Activated naive CD4-positive, alpha-beta T cell treated with anti-CD3 and anti-CD28 coated beads for 36 hours (primary cell): ENCODE data around the gene STYXL1. TPM values are rescaled to one million over a fixed set of nuclear protein-coding genes. Genes with fewer than 3 reads are reported as not detected.

ENCODE experiments used
- CTCF ChIA-PET: fragments of 350-600 bp; sonication (Branson Sonifier 250); formaldehyde crosslinking; loops from one replicate; lab custom pipeline; 2021; ENCODE audit warnings: antibody characterized with exemption; lab: Charles Lee
- DNase-seq: peaks from one replicate; pipeline ENCODE4 v3.0.0-alpha.2; 2020
- H3K27ac Mint-ChIP-seq: one replicate; pipeline ENCODE4 v1.8.0; 2021; ENCODE audit warnings: mild to moderate bottlenecking, mixed read lengths
- H3K27me3 Mint-ChIP-seq: one replicate; pipeline ENCODE4 v1.8.0; 2021; ENCODE audit warnings: low read depth, mixed read lengths
- H3K36me3 Mint-ChIP-seq: one replicate; pipeline ENCODE4 v1.8.0; 2021; ENCODE audit warnings: low read depth, mixed read lengths
- H3K4me1 Mint-ChIP-seq: one replicate; pipeline ENCODE4 v1.8.0; 2021; ENCODE audit warnings: low read depth, mixed read lengths
- H3K4me3 Mint-ChIP-seq: one replicate; pipeline ENCODE4 v1.8.0; 2021; ENCODE audit warnings: mild to moderate bottlenecking, moderate library complexity, mixed read lengths
- H3K9me3 Mint-ChIP-seq: one replicate; pipeline ENCODE4 v1.8.0; 2021; ENCODE audit warnings: mixed read lengths
- intact Hi-C: fragments of 100-400 bp; cut with micrococcal nuclease; formaldehyde crosslinking; loops from one replicate; pipeline ENCODE4 v1.15.1; 2023
- total RNA-seq, 2 experiments: library from RNA; stranded (reverse); gene quantifications; one replicate each; pipeline ENCODE4 v1.2.3, GENCODE V29; 2021

STYXL1 gene
- total RNA-seq, 2 experiments from 2014 or later, result 27.6 to 28.1 TPM

DNA sequence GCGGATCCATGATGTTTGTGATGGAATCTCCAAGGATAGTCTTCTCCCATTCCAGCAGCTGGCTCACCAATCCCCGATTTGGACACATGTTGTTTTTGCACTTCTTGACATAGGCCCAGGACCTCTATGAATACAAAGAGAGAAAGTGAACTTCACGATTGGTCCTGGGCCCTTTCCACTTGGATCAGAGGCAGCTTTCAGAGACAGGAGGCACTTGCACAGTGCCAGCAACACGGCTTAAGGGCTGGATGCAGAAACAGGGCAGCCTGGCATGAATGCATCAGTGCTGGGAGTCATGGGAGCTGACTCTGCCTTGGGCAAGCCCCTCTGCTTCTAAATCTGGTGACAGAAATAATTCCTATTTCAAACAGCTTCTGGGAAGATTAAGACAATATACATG lies 51.3 kb downstream of the STYXL1 start:
- H3K36me3 Mint-ChIP-seq, result peaks cover 2% of the 10 kb centered on the region
- H3K4me3 Mint-ChIP-seq, result no peak overlapping the region
- CTCF ChIA-PET, result interaction anchor here (0.8 kb wide), 1 partner anchor 48 kb away, joined by 3 read pairs; no protein-coding TSS in a partner anchor
- H3K27me3 Mint-ChIP-seq, result no peaks in the 10 kb centered on the region
- peaks cover 13% of the 10 kb centered on the region for H3K4me1 Mint-ChIP-seq
- DNase-seq, result no peak
- intact Hi-C loops, result loop anchor here (10.0 kb wide), 1 partner anchor 238 kb away; no protein-coding TSS in a partner anchor
- no peaks in the 10 kb centered on the region for H3K9me3 Mint-ChIP-seq
- no peak overlapping the region for H3K27ac Mint-ChIP-seq

GRCh38 chr7:75995996-75996395 lies 51.8 kb downstream of the STYXL1 start:
- peak overlapping the region; percentile 22 for H3K27ac Mint-ChIP-seq
- H3K9me3 Mint-ChIP-seq, result no peaks in the 10 kb centered on the region
- H3K4me1 Mint-ChIP-seq, result peaks cover 13% of the 10 kb centered on the region
- H3K27me3 Mint-ChIP-seq, result no peaks in the 10 kb centered on the region
- H3K36me3 Mint-ChIP-seq, result peaks cover 1% of the 10 kb centered on the region
- H3K4me3 Mint-ChIP-seq, result peak overlapping the region; percentile 3
- CTCF ChIA-PET, result interaction anchor here (1.5 kb wide), 1 partner anchor 129 kb away, joined by 6 read pairs; no protein-coding TSS in a partner anchor
- intact Hi-C loops, result loop anchor here (2.0 to 10.0 kb wide), 2 partner anchors 239 to 257 kb away; partner anchors contain the start of gene HIP1
- no peak for DNase-seq

GRCh38 chr7:75995052-75995471 lies 52.7 kb downstream of the STYXL1 start:
- H3K27ac Mint-ChIP-seq, result no peak overlapping the region
- no peaks in the 10 kb centered on the region for H3K27me3 Mint-ChIP-seq
- CTCF ChIA-PET, result interaction anchor here (1.3 to 1.5 kb wide), 2 partner anchors 25 to 128 kb away, joined by 4 to 6 read pairs; no protein-coding TSS in a partner anchor
- intact Hi-C loops, result loop anchor here (2.0 to 10.0 kb wide), 2 partner anchors 240 to 256 kb away; partner anchors contain the start of gene HIP1
- H3K36me3 Mint-ChIP-seq, result peaks cover 1% of the 10 kb centered on the region
- H3K4me1 Mint-ChIP-seq, result peaks cover 17% of the 10 kb centered on the region
- DNase-seq, result no peak
- H3K4me3 Mint-ChIP-seq, result peak overlapping the region; percentile 64
- H3K9me3 Mint-ChIP-seq, result no peaks in the 10 kb centered on the region

- H3K9me3 Mint-ChIP-seq, result no peaks in the 10 kb centered on the region
- intact Hi-C loops, result loop anchor here (1.0 to 10.0 kb wide), 5 partner anchors 15 to 256 kb away; partner anchors contain the start of genes HIP1 and POR
- CTCF ChIA-PET, result interaction anchor here (1.3 to 1.5 kb wide), 2 partner anchors 26 to 128 kb away, joined by 4 to 6 read pairs; no protein-coding TSS in a partner anchor
- peaks cover 1% of the 10 kb centered on the region for H3K36me3 Mint-ChIP-seq
- no peak within 1 kb of the TSS for H3K27ac Mint-ChIP-seq
- H3K4me1 Mint-ChIP-seq, result peaks cover 23% of the 10 kb centered on the region
- no peaks in the 10 kb centered on the region for H3K27me3 Mint-ChIP-seq
- peak; percentile 94 for DNase-seq
- H3K4me3 Mint-ChIP-seq, result peak within 1 kb of the TSS; percentile 64
Observed at GRCh38 chr7:75994388-75995051, 53.3 kb downstream of the STYXL1 start, which contains the start of gene TMEM120A. TSS of gene TMEM120A (minus strand) at chr7:75994595. CDS start at chr7:75994570, 25 bp downstream.

DNA sequence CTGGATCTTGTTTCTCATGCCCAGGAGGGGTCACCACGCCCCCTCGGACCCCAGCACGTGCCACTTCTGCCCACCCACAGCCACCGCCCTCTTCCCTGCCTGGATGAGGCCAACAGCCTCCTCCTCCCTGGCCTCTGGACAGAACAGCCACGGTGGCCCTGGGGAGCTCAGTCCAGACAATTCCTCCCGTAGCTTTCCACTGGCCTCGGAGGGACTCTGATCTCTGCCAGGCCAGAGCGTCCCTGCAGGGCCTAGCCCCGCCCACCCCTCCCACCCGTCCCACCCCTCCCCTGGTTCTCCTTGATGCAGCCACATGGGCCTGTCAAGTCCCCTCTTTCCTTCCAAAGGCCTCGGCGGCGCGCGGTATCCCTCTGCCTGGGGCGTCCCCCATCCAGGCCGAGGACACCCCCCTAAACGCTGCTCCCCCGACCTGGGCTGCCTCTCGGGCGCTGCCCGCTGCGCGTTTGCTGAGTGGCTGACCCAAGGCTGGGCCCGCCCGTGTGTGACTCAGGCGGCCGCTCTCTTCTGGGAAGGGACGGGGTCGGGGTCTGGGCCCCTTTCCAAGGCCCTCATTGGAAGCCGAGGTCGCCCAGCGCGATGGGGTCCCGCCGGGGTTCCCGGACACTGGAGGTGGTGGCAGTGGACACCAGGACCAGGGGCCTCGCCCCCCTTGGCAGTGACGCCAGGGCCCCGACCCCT lies 54.0 kb downstream of the STYXL1 start:
- Mint-ChIP-seq H3K4me3 (peak overlapping the region; percentile 64), H3K4me1 (peaks cover 25% of the 10 kb centered on the region), H3K9me3 (no peaks in the 10 kb centered on the region), H3K27me3 (no peaks in the 10 kb centered on the region), H3K36me3 (peaks cover 1% of the 10 kb centered on the region), H3K27ac (no peak overlapping the region)
- intact Hi-C loops, result loop anchor here (1.0 to 10.0 kb wide), 5 partner anchors 15 to 255 kb away; partner anchors contain the start of genes HIP1 and POR
- no peak for DNase-seq
- CTCF ChIA-PET, result interaction anchor here (1.0 to 2.5 kb wide), 2 partner anchors 26 to 294 kb away, joined by 3 to 5 read pairs; no protein-coding TSS in a partner anchor

DNA sequence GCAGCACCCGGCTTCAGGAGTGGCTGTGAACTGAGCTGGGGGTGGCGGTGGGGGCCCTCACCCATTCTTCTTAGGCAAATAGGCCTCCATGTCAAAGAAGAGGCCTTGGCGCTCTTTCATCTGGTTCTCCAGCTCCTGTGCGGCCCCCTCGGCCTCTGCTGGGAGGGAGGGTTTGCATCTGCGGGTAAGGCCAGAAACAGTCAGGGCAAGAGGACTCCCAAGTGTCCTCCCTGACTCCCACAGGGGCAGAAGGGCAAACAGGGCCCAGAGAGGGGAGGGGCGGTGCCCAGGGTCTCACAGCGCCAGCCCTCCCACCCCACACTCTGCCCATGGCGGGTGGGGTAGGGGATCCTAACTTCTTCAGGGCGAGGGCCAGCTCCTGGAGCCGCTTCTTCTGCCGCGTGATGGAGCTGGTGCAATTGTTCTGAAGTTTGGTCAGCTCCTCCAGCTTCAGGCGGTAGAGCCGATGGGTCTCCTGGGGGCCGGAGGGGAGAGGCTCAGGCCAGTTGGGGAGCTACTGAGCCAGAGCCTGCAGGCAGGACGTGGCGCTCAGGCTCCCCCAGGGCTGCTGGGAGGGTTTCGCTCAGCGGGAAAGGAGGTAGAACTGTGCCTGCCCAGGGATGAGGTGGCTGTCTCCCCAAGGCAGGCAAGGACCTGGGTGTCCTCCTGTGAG lies 55.6 kb downstream of the STYXL1 start:
- no peak for DNase-seq
- no peak overlapping the region for H3K27ac Mint-ChIP-seq
- H3K36me3 Mint-ChIP-seq, result peaks cover 2% of the 10 kb centered on the region
- no peak overlapping the region for H3K4me3 Mint-ChIP-seq
- CTCF ChIA-PET, result interaction anchor here (0.7 to 2.5 kb wide), 2 partner anchors 28 to 157 kb away, joined by 3 to 5 read pairs; no protein-coding TSS in a partner anchor
- intact Hi-C loops, result loop anchor here (5.0 to 10.0 kb wide), 2 partner anchors 75 to 243 kb away; partner anchors contain the start of gene POR
- peaks cover 23% of the 10 kb centered on the region for H3K4me1 Mint-ChIP-seq
- H3K9me3 Mint-ChIP-seq, result no peaks in the 10 kb centered on the region
- no peaks in the 10 kb centered on the region for H3K27me3 Mint-ChIP-seq

- CTCF ChIA-PET, result interaction anchor here (2.5 kb wide), 1 partner anchor 29 kb away, joined by 5 read pairs; no protein-coding TSS in a partner anchor
- H3K36me3 Mint-ChIP-seq, result peaks cover 3% of the 10 kb centered on the region
- no peak for DNase-seq
- H3K4me1 Mint-ChIP-seq, result peaks cover 19% of the 10 kb centered on the region
- no peaks in the 10 kb centered on the region for H3K27me3 Mint-ChIP-seq
- no peaks in the 10 kb centered on the region for H3K9me3 Mint-ChIP-seq
- H3K27ac Mint-ChIP-seq, result no peak overlapping the region
- intact Hi-C loops, result loop anchor here (5.0 to 10.0 kb wide), 2 partner anchors 74 to 243 kb away; partner anchors contain the start of gene POR
- no peak overlapping the region for H3K4me3 Mint-ChIP-seq
Observed at GRCh38 chr7:75991531-75992082, 56.2 kb downstream of the STYXL1 start.

GRCh38 chr7:75989500-75990388 lies 58.1 kb downstream of the STYXL1 start:
- Mint-ChIP-seq H3K27ac (peak overlapping the region; percentile 42), H3K36me3 (peaks cover 3% of the 10 kb centered on the region), H3K4me3 (no peak overlapping the region), H3K27me3 (no peaks in the 10 kb centered on the region), H3K9me3 (no peaks in the 10 kb centered on the region), H3K4me1 (peaks cover 18% of the 10 kb centered on the region)
- DNase-seq, result no peak
- intact Hi-C loops, result loop anchor here (5.0 to 10.0 kb wide), 2 partner anchors 72 to 245 kb away; partner anchors contain the start of gene POR
- CTCF ChIA-PET, result interaction anchor here (1.5 kb wide), 1 partner anchor 31 kb away, joined by 5 read pairs; no protein-coding TSS in a partner anchor

- H3K4me3 Mint-ChIP-seq, result no peak overlapping the region
- no peak overlapping the region for H3K27ac Mint-ChIP-seq
- H3K36me3 Mint-ChIP-seq, result peaks cover 3% of the 10 kb centered on the region
- intact Hi-C loops, result no loop called here
- CTCF ChIA-PET, result interaction anchor here (1.5 kb wide), 1 partner anchor 32 kb away, joined by 5 read pairs; no protein-coding TSS in a partner anchor
- peaks cover 18% of the 10 kb centered on the region for H3K4me1 Mint-ChIP-seq
- H3K9me3 Mint-ChIP-seq, result no peaks in the 10 kb centered on the region
- H3K27me3 Mint-ChIP-seq, result no peaks in the 10 kb centered on the region
- DNase-seq, result no peak
Observed at GRCh38 chr7:75988568-75989499, 59.0 kb downstream of the STYXL1 start.
